Natural killer cell (primary cell): ENCODE measurements around the gene MAML3. TPM values are rescaled to one million over a fixed set of nuclear protein-coding genes. Genes with fewer than 3 reads are reported as not detected.

Experiments used
- ATAC-seq, 3 donors: fragments of 150-1000 bp in 2 of 3; fragments of 200-7000 bp in 1 of 3; cut with Tn5 transposase; 1 replicate in 1 of 3; 2 replicates in 2 of 3; pipeline ENCODE4 v1.10.0; 2021; ENCODE audit warnings: mild to moderate bottlenecking in 2 of 3, moderate library complexity in 2 of 3
- DNase-seq, 2 donors: peaks; one replicate each; pipeline versions ENCODE4 v3.0.0 to v3.0.0-alpha.2; 2013 to 2021; ENCODE audit warnings: mixed read lengths in 1 of 2
- H3K27ac ChIP-seq: one replicate; pipeline ENCODE4 v1.5.1; 2013; ENCODE audit warnings: mild to moderate bottlenecking, low read length
- H3K27me3 ChIP-seq: one replicate; pipeline ENCODE4 v1.6.1; 2013; ENCODE audit warnings: low read length; ENCODE audit not compliant: control insufficient read depth, insufficient read depth
- H3K36me3 ChIP-seq: one replicate; pipeline ENCODE4 v1.6.1; 2013; ENCODE audit warnings: low read length; ENCODE audit not compliant: control insufficient read depth, insufficient read depth
- H3K4me1 ChIP-seq: one replicate; pipeline ENCODE4 v1.6.1; 2013; ENCODE audit warnings: low read length; ENCODE audit not compliant: control insufficient read depth, insufficient read depth
- H3K4me3 ChIP-seq: one replicate; pipeline ENCODE4 v1.5.1; 2013; ENCODE audit warnings: low read length
- H3K9me3 ChIP-seq: one replicate; pipeline ENCODE4 v1.6.1; 2013; ENCODE audit warnings: low read length; ENCODE audit not compliant: control insufficient read depth, insufficient read depth
- H3K27ac Mint-ChIP-seq, 2 donors: one replicate each; pipeline ENCODE4 v1.8.0; 2022; ENCODE audit warnings: mild to moderate bottlenecking in 2 of 2, mixed read lengths in 2 of 2, moderate library complexity in 1 of 2
- H3K27me3 Mint-ChIP-seq, 2 donors: one replicate each; pipeline ENCODE4 v1.8.0; 2022; ENCODE audit warnings: low read depth in 2 of 2, mixed read lengths in 2 of 2
- H3K36me3 Mint-ChIP-seq: one replicate; pipeline ENCODE4 v1.8.0; 2022; ENCODE audit warnings: mixed read lengths
- H3K4me1 Mint-ChIP-seq, 2 donors: one replicate each; pipeline ENCODE4 v1.8.0; 2022; ENCODE audit warnings: mixed read lengths in 2 of 2
- H3K4me3 Mint-ChIP-seq: one replicate; pipeline ENCODE4 v1.8.0; 2022; ENCODE audit warnings: mild to moderate bottlenecking, moderate library complexity, mixed read lengths
- H3K9me3 Mint-ChIP-seq, 2 donors: one replicate each; pipeline ENCODE4 v1.8.0; 2022; ENCODE audit warnings: mixed read lengths in 2 of 2
- CTCF ChIP-seq: fragments of 200-600 bp; IDR thresholded peaks from one replicate; pipeline ENCODE4 v1.8.0; 2022; ENCODE audit warnings: antibody characterized with exemption
- WGBS: methylation state at CpG from one replicate; pipeline ENCODE4 v1.1.7; 2013; ENCODE audit warnings: missing lambda C conversion rate; ENCODE audit not compliant: insufficient coverage; 5-methylcytosine and 5-hydroxymethylcytosine counted together
- intact Hi-C: fragments of 100-400 bp; cut with micrococcal nuclease; formaldehyde crosslinking; loops from one replicate; pipeline ENCODE4 v1.14.2; 2022
- total RNA-seq, 4 donors: library from RNA; stranded (reverse); fragments of 120-200 nt in 1 of 4; gene quantifications; one replicate each; pipeline versions ENCODE4 v1.2.3 to v1.2.4, GENCODE V29; 2013 to 2022

Gene MAML3
- total RNA-seq, 3 donors from 2014 or later (not counting 1 experiment from before 2014, with no cell fraction given) = 1.7 to 5.6 (median 2.8) TPM

DNA sequence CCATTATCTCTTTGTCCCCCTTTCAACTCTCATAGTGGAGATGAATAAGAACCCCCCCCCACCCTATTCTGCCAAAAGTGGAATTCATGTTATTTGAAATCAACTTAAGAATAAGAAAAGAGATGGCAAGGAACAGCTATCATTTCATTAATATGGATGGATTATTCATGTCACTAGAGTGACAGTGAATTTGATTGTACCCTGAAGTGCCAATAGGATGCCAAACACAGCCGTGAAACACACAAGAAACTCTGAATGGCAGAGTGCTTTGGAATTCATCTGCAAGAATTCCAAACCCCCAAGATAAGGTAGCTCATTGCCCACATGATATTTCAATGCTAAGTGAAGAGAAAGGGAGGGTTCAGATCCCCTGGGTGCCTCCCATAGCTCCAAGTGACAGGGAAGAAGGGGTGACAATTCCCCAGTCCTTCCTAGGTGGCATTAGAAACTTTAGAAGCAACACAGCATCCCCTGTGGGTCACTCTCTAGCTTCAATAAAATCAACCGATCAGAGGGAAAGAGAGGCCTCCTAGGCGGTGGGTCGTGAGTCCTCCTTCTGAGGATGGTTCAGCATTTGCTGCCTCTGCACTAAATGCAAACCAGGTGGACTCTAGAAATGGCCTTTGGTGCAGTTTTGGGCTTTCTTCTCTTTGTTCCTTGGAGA, 404.0 kb downstream of the MAML3 start:
- H3K4me3 ChIP-seq = no peak overlapping the region
- Mint-ChIP-seq H3K36me3 (no peaks in the 10 kb centered on the region), H3K27me3 (no peaks in the 10 kb centered on the region), H3K9me3 (no peaks in the 10 kb centered on the region), H3K4me1 (peaks cover 0 to 6% of the 10 kb centered on the region in 2 donors), H3K4me3 (no peak overlapping the region), H3K27ac (no peak overlapping the region)
- no peak overlapping the region for H3K27ac ChIP-seq
- no peak for DNase-seq
- no peaks in the 10 kb centered on the region for H3K4me1 ChIP-seq
- WGBS = 91% methylated on average over 4 of the region's 4 CpGs
- no peaks in the 10 kb centered on the region for H3K27me3 ChIP-seq
- intact Hi-C loops = no loop called here
- ATAC-seq = no peak
- no peaks in the 10 kb centered on the region for H3K36me3 ChIP-seq
- H3K9me3 ChIP-seq = no peaks in the 10 kb centered on the region
- no peak for TF ChIP-seq CTCF

GRCh38 chr4:139749338-139749737, 404.6 kb downstream of the MAML3 start:
- Histone ChIP-seq H3K27me3 (no peaks in the 10 kb centered on the region), H3K27ac (no peak overlapping the region), H3K4me1 (no peaks in the 10 kb centered on the region), H3K9me3 (no peaks in the 10 kb centered on the region), H3K4me3 (no peak overlapping the region), H3K36me3 (no peaks in the 10 kb centered on the region)
- no peak overlapping the region for H3K27ac Mint-ChIP-seq
- H3K27me3 Mint-ChIP-seq = no peaks in the 10 kb centered on the region
- ATAC-seq (no peak), DNase-seq (no peak)
- no peaks in the 10 kb centered on the region for H3K36me3 Mint-ChIP-seq
- WGBS = 69% methylated on average over 6 of the region's 6 CpGs
- H3K9me3 Mint-ChIP-seq = no peaks in the 10 kb centered on the region
- TF ChIP-seq CTCF = no peak
- peaks cover 0 to 6% of the 10 kb centered on the region in 2 donors for H3K4me1 Mint-ChIP-seq
- no peak overlapping the region for H3K4me3 Mint-ChIP-seq
- intact Hi-C loops = no loop called here

- peaks cover 0 to 6% of the 10 kb centered on the region in 2 donors for H3K4me1 Mint-ChIP-seq
- Histone ChIP-seq H3K27ac (no peak overlapping the region), H3K27me3 (no peaks in the 10 kb centered on the region), H3K4me1 (no peaks in the 10 kb centered on the region), H3K36me3 (no peaks in the 10 kb centered on the region), H3K9me3 (no peaks in the 10 kb centered on the region), H3K4me3 (no peak overlapping the region)
- H3K9me3 Mint-ChIP-seq = no peaks in the 10 kb centered on the region
- no peak for DNase-seq
- ATAC-seq = no peak
- intact Hi-C loops = no loop called here
- H3K36me3 Mint-ChIP-seq = no peaks in the 10 kb centered on the region
- WGBS = 90% methylated on average over 12 of the region's 12 CpGs
- no peak overlapping the region for H3K4me3 Mint-ChIP-seq
- no peaks in the 10 kb centered on the region for H3K27me3 Mint-ChIP-seq
- no peak for TF ChIP-seq CTCF
- no peak overlapping the region for H3K27ac Mint-ChIP-seq
These were observed 407.4 kb downstream of the MAML3 start for GRCh38 chr4:139746431-139747171.
